HCT116 (cell line): ENCODE measurements around the gene TRIM26.

Source experiments
- EZH2 ChIP-seq: fragments of 200-600 bp; sonication (generic); IDR thresholded peaks from 2 replicates; pipeline ENCODE4 v1.6.1; 2017; ENCODE audit warnings: antibody characterized with exemption, mixed run types
- POLR2A ChIP-seq: IDR thresholded peaks from 2 replicates; pipeline ENCODE4 v1.7.0; 2011; ENCODE audit warnings: borderline replicate concordance; ENCODE audit not compliant: insufficient read depth, insufficient read length; ENCODE audit errors: extremely low read depth
- POLR2AphosphoS5 ChIP-seq: IDR thresholded peaks from 2 replicates; pipeline ENCODE4 v1.6.1; 2011; ENCODE audit warnings: mild to moderate bottlenecking, low read depth, low read length, moderate library complexity
- RAD21 ChIP-seq: IDR thresholded peaks from 2 replicates; pipeline ENCODE4 v1.6.1; 2012; ENCODE audit warnings: low read depth, mild to moderate bottlenecking
- SIN3A ChIP-seq: IDR thresholded peaks from 2 replicates; pipeline ENCODE4 v1.6.1; 2012; ENCODE audit warnings: low read depth
- TF ChIP-seq, protein P1 (sequence below), 3 experiments: fragments of 200-600 bp in 1 of 3; sonication (generic) in 1 of 3; IDR thresholded peaks in 2 of 3; conservative IDR thresholded peaks in 1 of 3; 2 replicates each; pipeline ENCODE4 v1.5.1; 2012 to 2017; ENCODE audit warnings: low read depth in 2 of 3, low read length in 2 of 3, antibody characterized with exemption in 1 of 3, borderline replicate concordance in 1 of 3, control low read depth in 1 of 3, mild to moderate bottlenecking in 1 of 3, mixed read lengths in 1 of 3, mixed run types in 1 of 3, moderate library complexity in 1 of 3; ENCODE audit not compliant: insufficient read depth in 1 of 3

DNA sequence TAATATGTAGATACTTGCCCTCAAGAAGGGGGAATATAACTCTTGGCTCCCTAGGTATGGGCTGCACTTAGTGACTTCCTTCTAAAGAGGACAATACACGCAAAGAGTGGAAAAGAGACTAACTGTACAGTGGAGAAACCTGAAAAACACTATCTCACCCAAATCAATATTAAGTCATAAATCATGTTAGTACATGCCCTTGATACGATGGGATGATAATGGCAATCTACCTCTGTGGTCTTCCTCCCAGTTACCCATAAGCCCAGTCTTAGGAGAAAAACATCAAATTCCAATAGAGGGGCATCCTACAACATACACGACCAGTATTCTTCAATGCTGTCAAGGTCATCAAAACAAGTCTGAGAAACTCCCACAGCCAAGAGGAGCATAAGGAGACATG lies 1.3 kb downstream of the TRIM26 start:
- TF ChIP-seq POLR2AphosphoS5: no peak
- no peak for TF ChIP-seq SIN3A
- no peak for TF ChIP-seq EZH2
- TF ChIP-seq, protein P1, sequence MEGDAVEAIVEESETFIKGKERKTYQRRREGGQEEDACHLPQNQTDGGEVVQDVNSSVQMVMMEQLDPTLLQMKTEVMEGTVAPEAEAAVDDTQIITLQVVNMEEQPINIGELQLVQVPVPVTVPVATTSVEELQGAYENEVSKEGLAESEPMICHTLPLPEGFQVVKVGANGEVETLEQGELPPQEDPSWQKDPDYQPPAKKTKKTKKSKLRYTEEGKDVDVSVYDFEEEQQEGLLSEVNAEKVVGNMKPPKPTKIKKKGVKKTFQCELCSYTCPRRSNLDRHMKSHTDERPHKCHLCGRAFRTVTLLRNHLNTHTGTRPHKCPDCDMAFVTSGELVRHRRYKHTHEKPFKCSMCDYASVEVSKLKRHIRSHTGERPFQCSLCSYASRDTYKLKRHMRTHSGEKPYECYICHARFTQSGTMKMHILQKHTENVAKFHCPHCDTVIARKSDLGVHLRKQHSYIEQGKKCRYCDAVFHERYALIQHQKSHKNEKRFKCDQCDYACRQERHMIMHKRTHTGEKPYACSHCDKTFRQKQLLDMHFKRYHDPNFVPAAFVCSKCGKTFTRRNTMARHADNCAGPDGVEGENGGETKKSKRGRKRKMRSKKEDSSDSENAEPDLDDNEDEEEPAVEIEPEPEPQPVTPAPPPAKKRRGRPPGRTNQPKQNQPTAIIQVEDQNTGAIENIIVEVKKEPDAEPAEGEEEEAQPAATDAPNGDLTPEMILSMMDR (IDR thresholded peaks at IDR 0.05 in 2 of 3, conservative IDR thresholded peaks at IDR 0.05 in 1 of 3; ENCODE audit: borderline replicate concordance in 1 of 3, insufficient read depth in 1 of 3, low read depth in 2 of 3, low read length in 2 of 3): no peak
- no peak for TF ChIP-seq POLR2A
- TF ChIP-seq RAD21: no peak
